Common myeloid progenitor, CD34-positive (primary cell): Measurements from ENCODE around the gene GPI.
"Not testable (repeated sequence)": the region's sequence is repeated elsewhere in the genome, so short reads cannot be mapped to it uniquely, and the experiment has no call there.

ENCODE experiments used
- CTCF ChIA-PET: fragments of 350-600 bp; sonication (Branson Sonifier 250); formaldehyde crosslinking; loops from one replicate; lab custom pipeline; 2021; ENCODE audit warnings: antibody characterized with exemption; lab: Charles Lee
- POLR2A ChIA-PET: fragments of 350-600 bp; sonication (Branson Sonifier 250); formaldehyde crosslinking; loops from one replicate; lab custom pipeline; 2021; ENCODE audit warnings: antibody characterized with exemption; lab: Charles Lee
- DNase-seq, 3 donors: peaks; one replicate each; pipeline versions ENCODE4 v3.0.0 to v3.0.0-alpha.2; 2013
- H3K27ac ChIP-seq, 2 experiments: 1 replicate in 1 of 2; 2 replicates in 1 of 2; pipeline ENCODE4 v1.7.0; 2013; ENCODE audit warnings: inconsistent platforms in 2 of 2, low read length in 2 of 2, mild to moderate bottlenecking in 2 of 2, low read depth in 1 of 2, moderate library complexity in 1 of 2; ENCODE audit not compliant: severe bottlenecking in 2 of 2, insufficient read depth in 1 of 2, poor library complexity in 1 of 2
- H3K27me3 ChIP-seq, 5 experiments: replicated peaks in 2 of 5; 1 replicate in 3 of 5; 2 replicates in 2 of 5; pipeline versions ENCODE4 v1.6.1 to v1.7.0; 2013; ENCODE audit warnings: low read length in 4 of 5, mild to moderate bottlenecking in 2 of 5, moderate library complexity in 2 of 5, inconsistent platforms in 1 of 5; ENCODE audit not compliant: insufficient read depth in 5 of 5, control insufficient read depth in 4 of 5
- H3K36me3 ChIP-seq, 4 experiments: 1 replicate in 2 of 4; 2 replicates in 2 of 4; pipeline versions ENCODE4 v1.6.1 to v1.7.0; 2013; ENCODE audit warnings: low read length in 3 of 4, control low read depth in 1 of 4, mild to moderate bottlenecking in 1 of 4; ENCODE audit not compliant: control insufficient read depth in 4 of 4, insufficient read depth in 4 of 4
- H3K4me1 ChIP-seq, 4 experiments: 1 replicate in 3 of 4; 2 replicates in 1 of 4; pipeline versions ENCODE4 v1.6.1 to v1.7.1; 2013; ENCODE audit warnings: low read length in 3 of 4, mild to moderate bottlenecking in 3 of 4, control low read depth in 1 of 4, inconsistent platforms in 1 of 4, moderate library complexity in 1 of 4; ENCODE audit not compliant: control insufficient read depth in 4 of 4, insufficient read depth in 4 of 4; ENCODE audit errors: control extremely low read depth in 1 of 4
- H3K4me3 ChIP-seq, 7 experiments: 1 replicate in 4 of 7; 2 replicates in 3 of 7; pipeline versions ENCODE4 v1.5.1 to v1.7.0; 2013; ENCODE audit warnings: mild to moderate bottlenecking in 7 of 7, low read length in 6 of 7, moderate library complexity in 6 of 7, inconsistent platforms in 2 of 7, low read depth in 2 of 7, control low read depth in 1 of 7; ENCODE audit not compliant: insufficient read depth in 4 of 7, control insufficient read depth in 1 of 7; ENCODE audit errors: extremely low read depth in 1 of 7
- H3K9me3 ChIP-seq, 5 experiments: 1 replicate in 4 of 5; 2 replicates in 1 of 5; pipeline versions ENCODE4 v1.6.1 to v1.7.1; 2013; ENCODE audit warnings: low read length in 4 of 5, mild to moderate bottlenecking in 2 of 5, inconsistent platforms in 1 of 5, low read depth in 1 of 5, moderate library complexity in 1 of 5; ENCODE audit not compliant: control insufficient read depth in 4 of 5, insufficient read depth in 2 of 5; ENCODE audit errors: control extremely low read depth in 1 of 5
- WGBS: methylation state at CpG from one replicate; pipeline ENCODE4 v1.1.5; 2013; ENCODE audit not compliant: insufficient coverage; 5-methylcytosine and 5-hydroxymethylcytosine counted together

Gene GPI

DNA sequence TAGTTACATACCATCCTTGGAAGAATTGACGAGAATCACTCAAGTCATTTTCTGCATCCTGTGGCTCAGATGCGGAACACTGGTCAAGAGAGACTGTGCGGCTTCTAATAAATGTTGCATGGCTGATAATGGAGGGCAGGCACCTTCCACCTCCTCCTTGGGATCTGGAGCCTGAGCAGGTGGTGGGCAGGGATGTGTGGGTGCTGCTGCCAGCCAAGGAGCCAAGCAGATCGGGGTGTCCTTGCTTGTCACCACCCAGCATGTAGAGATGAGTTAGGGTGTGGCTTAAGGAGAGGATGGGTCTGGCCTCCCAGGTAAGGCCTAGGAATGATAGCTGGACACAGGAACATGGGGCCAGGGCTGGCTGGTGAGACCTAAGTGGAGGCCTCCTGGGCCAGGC, 17.5 kb downstream of the GPI start:
- Histone ChIP-seq H3K36me3 (peaks cover 25 to 92% (median 82%) of the 10 kb centered on the region in 4 experiments), H3K27me3 (no peaks in the 10 kb centered on the region), H3K27ac (no peak overlapping the region), H3K4me1 (no peaks in the 10 kb centered on the region), H3K4me3 (no peak overlapping the region), H3K9me3 (no peaks in the 10 kb centered on the region)
- WGBS = 100% methylated on average over 3 of the region's 4 CpGs
- ChIA-PET CTCF (no interaction called here), POLR2A (no interaction called here)
- DNase-seq = no peak

DNA sequence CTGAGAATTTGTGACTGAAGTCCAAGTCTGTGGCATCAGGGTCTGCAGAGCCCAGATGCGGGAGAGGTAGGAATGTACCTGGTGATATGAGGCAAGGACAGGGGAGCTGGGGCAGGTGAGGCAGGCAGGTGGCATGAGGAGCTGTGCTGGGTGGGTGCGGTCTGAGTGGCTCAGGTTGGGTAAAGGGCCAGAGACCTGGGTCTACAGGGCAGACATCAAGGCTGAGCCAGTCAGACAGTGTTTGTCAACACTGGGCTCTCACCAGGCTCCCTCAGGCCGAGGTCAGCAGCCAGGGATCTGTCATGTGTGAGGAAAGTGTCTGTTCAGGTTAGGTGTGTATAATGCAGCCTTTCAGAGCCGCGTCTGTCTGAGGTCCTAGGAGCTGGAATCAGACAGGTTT, 18.6 kb downstream of the GPI start:
- Histone ChIP-seq H3K36me3 (peaks cover 22 to 93% (median 82%) of the 10 kb centered on the region in 4 experiments), H3K9me3 (no peaks in the 10 kb centered on the region), H3K27ac (no peak overlapping the region), H3K27me3 (no peaks in the 10 kb centered on the region), H3K4me1 (no peaks in the 10 kb centered on the region), H3K4me3 (no peak overlapping the region)
- ChIA-PET POLR2A (no interaction called here), CTCF (no interaction called here)
- no peak for DNase-seq
- 100% methylated on average over 5 of the region's 5 CpGs for WGBS

DNA sequence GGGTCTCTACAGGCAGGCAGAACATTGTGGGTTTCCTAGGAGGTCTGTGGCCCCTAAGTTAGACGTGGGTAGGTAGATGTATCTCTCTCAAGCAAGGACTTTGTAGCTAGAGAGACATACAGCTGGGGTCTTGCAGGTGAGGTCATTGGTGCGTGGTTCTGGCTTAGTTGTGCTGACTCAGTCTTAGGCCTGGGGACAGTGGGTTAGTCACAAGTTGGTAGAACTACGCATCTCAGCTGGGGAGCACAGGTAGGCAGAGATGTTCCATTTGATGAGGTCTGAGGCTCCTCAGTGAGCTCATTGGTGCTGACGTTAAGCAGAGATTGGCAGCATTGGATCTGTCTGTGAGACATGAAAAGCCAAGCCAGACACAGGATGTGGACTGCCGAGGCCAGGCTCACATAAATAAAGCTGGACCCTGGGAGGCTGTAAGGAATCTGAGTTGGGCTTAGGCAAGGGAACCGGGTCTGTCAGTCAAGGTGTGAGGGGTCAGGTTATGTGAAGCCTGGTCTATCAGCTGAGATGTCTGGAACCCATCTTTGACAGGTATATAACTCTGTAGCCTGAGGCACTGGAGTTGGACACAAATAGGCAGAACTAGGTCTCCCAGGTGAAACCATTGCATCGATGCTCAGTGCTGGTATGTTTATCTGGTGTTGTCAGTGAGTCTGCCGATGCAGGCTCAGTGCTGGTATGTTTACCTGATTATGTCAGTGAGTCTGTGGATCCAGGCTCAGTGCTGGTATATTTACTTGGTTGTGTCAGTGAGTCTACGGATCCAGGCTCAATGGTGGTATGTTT, 21.8 kb downstream of the GPI start:
- POLR2A ChIA-PET = no interaction called here
- H3K27me3 ChIP-seq = no peaks in the 10 kb centered on the region
- no peak for DNase-seq
- peaks cover 25 to 95% (median 85%) of the 10 kb centered on the region in 4 experiments for H3K36me3 ChIP-seq
- H3K4me1 ChIP-seq = no peaks in the 10 kb centered on the region
- no peak overlapping the region for H3K4me3 ChIP-seq
- H3K27ac ChIP-seq = no peak overlapping the region
- CTCF ChIA-PET = no interaction called here
- 96% methylated on average over 8 of the region's 9 CpGs for WGBS
- H3K9me3 ChIP-seq = peaks cover 0 to 26% (median 24%) of the 10 kb centered on the region in 5 experiments

DNA sequence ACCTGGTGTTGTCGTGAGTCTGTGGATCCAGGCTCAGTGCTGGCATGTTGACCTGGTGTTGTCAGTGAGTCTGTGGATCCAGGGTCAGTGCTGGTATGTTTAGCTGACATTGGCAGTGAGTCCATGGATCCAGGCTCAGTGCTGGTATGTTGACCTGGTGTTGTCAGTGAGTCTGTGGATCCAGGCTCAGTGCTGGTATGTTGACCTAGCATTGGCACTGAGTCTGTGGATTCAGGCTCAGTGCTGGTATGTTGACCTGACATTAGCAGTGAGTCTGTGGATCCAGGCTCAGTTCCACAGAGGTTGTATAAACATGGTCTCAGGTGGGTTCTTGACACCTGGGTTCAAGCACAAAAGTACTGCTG, 22.4 kb downstream of the GPI start:
- ChIA-PET POLR2A (no interaction called here), CTCF (no interaction called here)
- no peak for DNase-seq
- Histone ChIP-seq H3K4me1 (no peaks in the 10 kb centered on the region), H3K27ac (no peak overlapping the region), H3K4me3 (no peak overlapping the region), H3K27me3 (no peaks in the 10 kb centered on the region), H3K9me3 (peaks cover 2 to 28% (median 27%) of the 10 kb centered on the region in 5 experiments), H3K36me3 (peaks cover 28 to 95% (median 84%) of the 10 kb centered on the region in 4 experiments)
- 100% methylated on average over 1 of the region's 1 CpG for WGBS

DNA sequence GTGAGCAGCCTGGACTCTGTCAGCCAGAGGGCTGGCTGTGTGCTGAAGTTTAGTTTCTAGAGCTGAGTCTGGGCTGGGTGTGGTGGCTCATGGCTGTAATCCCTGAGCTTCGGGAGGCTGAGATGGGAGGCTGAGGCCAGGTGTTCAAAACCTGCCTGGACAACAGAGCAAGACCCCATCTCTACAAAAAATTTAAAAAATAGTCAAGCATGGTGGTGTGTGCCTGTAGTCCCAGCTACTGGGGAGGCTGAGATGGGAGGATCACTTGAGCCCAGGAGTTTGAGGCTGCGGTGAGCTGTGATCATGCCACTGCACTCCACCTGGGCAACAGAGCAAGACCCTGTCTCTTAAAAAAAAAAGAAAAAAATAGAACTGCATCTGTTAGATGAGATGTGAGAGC, 23.7 kb downstream of the GPI start:
- WGBS = no CpG with 5 or more reads among the region's 2 CpGs
- H3K27ac ChIP-seq, H3K4me3 ChIP-seq, DNase-seq, H3K4me1 ChIP-seq, H3K27me3 ChIP-seq, POLR2A ChIA-PET: not testable (repeated sequence)
- CTCF ChIA-PET = interaction anchor here (0.6 kb wide), 1 partner anchor 36 kb away, joined by 3 read pairs; no protein-coding TSS in a partner anchor
- Histone ChIP-seq H3K36me3 (peaks cover 23 to 93% (median 83%) of the 10 kb centered on the region in 4 experiments), H3K9me3 (peaks cover 2 to 28% (median 27%) of the 10 kb centered on the region in 5 experiments)

DNA sequence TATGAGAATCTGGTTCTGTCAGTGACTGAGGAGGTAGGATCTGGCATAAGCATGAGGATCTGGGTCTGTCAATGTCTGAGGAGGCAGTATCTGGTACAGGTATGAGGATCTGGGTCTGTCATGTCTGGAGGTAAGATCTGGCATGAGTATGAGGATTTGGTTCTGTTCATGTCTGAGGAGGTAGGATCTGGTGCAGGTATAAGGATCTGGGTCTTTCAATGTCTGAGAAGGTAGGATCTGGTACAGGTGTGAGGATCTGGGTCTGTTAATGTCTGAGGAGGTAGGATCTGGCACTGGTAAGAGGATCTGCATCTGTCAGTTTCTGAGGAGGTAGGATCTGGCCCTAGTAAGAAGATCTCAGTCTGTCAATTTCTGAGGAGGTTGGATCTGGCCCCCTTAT, 26.8 kb downstream of the GPI start:
- Histone ChIP-seq H3K36me3 (peaks cover 16 to 93% (median 78%) of the 10 kb centered on the region in 4 experiments), H3K4me1 (no peaks in the 10 kb centered on the region), H3K27me3 (no peaks in the 10 kb centered on the region), H3K4me3 (no peak overlapping the region), H3K27ac (no peak overlapping the region), H3K9me3 (peaks cover 2 to 28% (median 27%) of the 10 kb centered on the region in 5 experiments)
- POLR2A ChIA-PET = no interaction called here
- CTCF ChIA-PET = no interaction called here
- no peak for DNase-seq

DNA sequence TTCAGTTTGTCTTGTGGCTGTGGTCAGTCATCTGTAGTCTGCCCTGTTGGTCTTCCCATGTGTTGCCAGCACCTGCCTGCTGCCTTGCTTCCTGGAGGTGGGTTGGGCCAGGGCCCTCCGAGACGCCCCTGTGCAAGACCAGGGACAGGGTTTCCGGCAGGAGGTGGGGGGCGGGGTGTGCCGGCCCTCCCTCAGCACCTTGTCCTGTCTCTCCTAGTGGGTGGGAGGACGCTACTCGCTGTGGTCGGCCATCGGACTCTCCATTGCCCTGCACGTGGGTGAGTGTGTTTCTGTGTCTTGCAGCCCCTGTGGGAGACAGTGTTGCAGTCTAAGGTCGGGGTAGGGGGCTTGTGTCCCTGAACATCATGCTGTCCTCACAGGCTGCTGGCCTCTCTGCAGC, 28.0 kb downstream of the GPI start:
- ChIA-PET CTCF (no interaction called here), POLR2A (no interaction called here)
- Histone ChIP-seq H3K4me1 (no peaks in the 10 kb centered on the region), H3K27me3 (no peaks in the 10 kb centered on the region), H3K4me3 (no peak overlapping the region), H3K9me3 (peaks cover 2 to 28% (median 27%) of the 10 kb centered on the region in 5 experiments), H3K36me3 (peaks cover 16 to 90% (median 79%) of the 10 kb centered on the region in 4 experiments), H3K27ac (no peak overlapping the region)
- 95% methylated on average over 11 of the region's 11 CpGs for WGBS
- no peak for DNase-seq
